SK-N-SH treated with all-trans-retinoic acid at 6 μM for 48 hours (cell line): ENCODE measurements around the gene DAD1.
"Not testable (repeated sequence)": the region's sequence is repeated elsewhere in the genome, so short reads cannot be mapped to it uniquely, and the experiment has no call there.

Source experiments
- ATAC-seq: fragments of 200-7000 bp; cut with Tn5 transposase; 3 replicates; pipeline ENCODE4 v1.9.1; 2020; ENCODE audit warnings: mild to moderate bottlenecking, moderate library complexity
- BACH2 ChIP-seq: fragments of 250-450 bp; sonication (Bioruptor Pico); IDR thresholded peaks from 2 replicates; pipeline ENCODE4 v1.9.0; 2021; ENCODE audit warnings: mild to moderate bottlenecking, borderline replicate concordance
- CREB5 ChIP-seq: fragments of 250-450 bp; sonication (Bioruptor Pico); IDR thresholded peaks from 2 replicates; pipeline ENCODE4 v1.5.1; 2020; ENCODE audit warnings: low read depth, mild to moderate bottlenecking, moderate library complexity
- CSDC2 ChIP-seq: fragments of 250-450 bp; sonication (Bioruptor Pico); IDR thresholded peaks from 2 replicates; pipeline ENCODE4 v1.5.0; 2020; ENCODE audit warnings: mild to moderate bottlenecking, moderate library complexity
- GLIS3 ChIP-seq: fragments of 250-450 bp; sonication (Bioruptor Pico); IDR thresholded peaks from 2 replicates; pipeline ENCODE4 v1.5.0; 2020; ENCODE audit warnings: mild to moderate bottlenecking, moderate library complexity
- ISL1 ChIP-seq: fragments of 250-450 bp; sonication (Bioruptor Pico); IDR thresholded peaks from 2 replicates; pipeline ENCODE4 v2.1.2; 2022; ENCODE audit warnings: mild to moderate bottlenecking, moderate library complexity
- OSR1 ChIP-seq: fragments of 250-450 bp; sonication (Bioruptor Pico); IDR thresholded peaks from 2 replicates; pipeline ENCODE4 v1.8.0; 2022; ENCODE audit warnings: moderate library complexity, mild to moderate bottlenecking, inconsistent platforms
- PATZ1 ChIP-seq: fragments of 250-450 bp; sonication (Bioruptor Pico); IDR thresholded peaks from 2 replicates; pipeline ENCODE4 v1.8.0; 2020; ENCODE audit warnings: mild to moderate bottlenecking, moderate library complexity, borderline replicate concordance
- POU6F1 ChIP-seq: fragments of 250-450 bp; sonication (Bioruptor Pico); IDR thresholded peaks from 2 replicates; pipeline ENCODE4 v1.8.0; 2021; ENCODE audit warnings: low read depth, mild to moderate bottlenecking, moderate library complexity, borderline replicate concordance
- PPARA ChIP-seq: fragments of 250-450 bp; sonication (Bioruptor Pico); IDR thresholded peaks from 2 replicates; pipeline ENCODE4 v1.5.0; 2020; ENCODE audit warnings: mild to moderate bottlenecking, borderline replicate concordance
- RARB ChIP-seq: fragments of 250-450 bp; sonication (Bioruptor Pico); IDR thresholded peaks from 2 replicates; pipeline ENCODE4 v1.8.0; 2021; ENCODE audit warnings: mild to moderate bottlenecking, moderate library complexity
- SNAI2 ChIP-seq: fragments of 250-450 bp; sonication (Bioruptor Pico); IDR thresholded peaks from 2 replicates; pipeline ENCODE4 v1.5.0; 2020; ENCODE audit warnings: mild to moderate bottlenecking, moderate library complexity
- TSHZ2 ChIP-seq: fragments of 250-450 bp; sonication (Bioruptor Pico); IDR thresholded peaks from 2 replicates; pipeline ENCODE4 v1.5.0; 2020; ENCODE audit warnings: mild to moderate bottlenecking, moderate library complexity
- ZC3H10 ChIP-seq: fragments of 250-450 bp; sonication (Bioruptor Pico); IDR thresholded peaks from 2 replicates; pipeline ENCODE4 v1.5.1; 2021; ENCODE audit warnings: mild to moderate bottlenecking, moderate library complexity
- ZFP30 ChIP-seq: fragments of 450-650 bp; formaldehyde crosslinking; IDR thresholded peaks from 2 replicates; pipeline ENCODE4 v1.5.0; 2022; ENCODE audit warnings: mild to moderate bottlenecking, moderate library complexity
- ZNF565 ChIP-seq: fragments of 450-650 bp; formaldehyde crosslinking; conservative IDR thresholded peaks from 2 replicates; pipeline ENCODE4 v1.5.0; 2020; ENCODE audit warnings: low read depth, mild to moderate bottlenecking, moderate library complexity
- ZNF70 ChIP-seq: fragments of 450-650 bp; formaldehyde crosslinking; IDR thresholded peaks from 2 replicates; pipeline ENCODE4 v1.5.0; 2020; ENCODE audit warnings: mild to moderate bottlenecking, moderate library complexity
- ZNF8 ChIP-seq: fragments of 450-650 bp; formaldehyde crosslinking; IDR thresholded peaks from 2 replicates; pipeline ENCODE4 v1.5.0; 2020; ENCODE audit warnings: mild to moderate bottlenecking, moderate library complexity

DAD1 gene

GRCh38 chr14:22569106-22569736 is 19.8 kb downstream of the DAD1 start:
- TF ChIP-seq TSHZ2 (CRISPR knock-in tag) = no peak
- no peak for TF ChIP-seq RARB (CRISPR knock-in tag)
- TF ChIP-seq CSDC2 (CRISPR knock-in tag) = no peak
- no peak for TF ChIP-seq ZFP30 (CRISPR knock-in tag)
- no peak for TF ChIP-seq SNAI2 (CRISPR knock-in tag)
- no peak for TF ChIP-seq OSR1 (CRISPR knock-in tag)
- TF ChIP-seq ZNF70 = no peak
- TF ChIP-seq POU6F1 (CRISPR knock-in tag) = no peak
- no peak for TF ChIP-seq PPARA (CRISPR knock-in tag)
- no peak for TF ChIP-seq ISL1 (CRISPR knock-in tag)
- TF ChIP-seq PATZ1 = no peak
- ATAC-seq = no peak

GRCh38 chr14:22567437-22567836 is 21.6 kb downstream of the DAD1 start:
- no peak for ATAC-seq
- TF ChIP-seq ISL1 (CRISPR knock-in tag) = no peak
- TF ChIP-seq ZNF8 (CRISPR knock-in tag) = no peak
- TF ChIP-seq ZFP30 (CRISPR knock-in tag) = no peak
- no peak for TF ChIP-seq BACH2 (CRISPR knock-in tag)
- no peak for TF ChIP-seq PPARA (CRISPR knock-in tag)
- TF ChIP-seq SNAI2 (CRISPR knock-in tag) = no peak
- no peak for TF ChIP-seq ZNF565 (CRISPR knock-in tag)
- no peak for TF ChIP-seq GLIS3 (CRISPR knock-in tag)
- no peak for TF ChIP-seq RARB (CRISPR knock-in tag)
- TF ChIP-seq, all 23 proteins: peak for 0

- ATAC-seq = no peak
- TF ChIP-seq ZC3H10 (CRISPR knock-in tag) = no peak
- no peak for TF ChIP-seq ISL1 (CRISPR knock-in tag)
- no peak for TF ChIP-seq BACH2 (CRISPR knock-in tag)
- no peak for TF ChIP-seq CSDC2 (CRISPR knock-in tag)
- TF ChIP-seq PATZ1 = no peak
- TF ChIP-seq ZNF565 (CRISPR knock-in tag) = no peak
- no peak for TF ChIP-seq CREB5 (CRISPR knock-in tag)
- TF ChIP-seq PPARA (CRISPR knock-in tag) = no peak
Observed at GRCh38 chr14:22566845-22567244, 22.2 kb downstream of the DAD1 start.

GRCh38 chr14:22566266-22566665 is 22.8 kb downstream of the DAD1 start:
- not testable (repeated sequence) for ATAC-seq
